Measurements from ENCODE around the gene EIF3D.

GRCh38 chr22:36562261-36562835 lies 33.4 kb upstream of the EIF3D start:
- no peak for TF ChIP-seq POLR2A (IDR thresholded peaks at IDR 0.05; ENCODE audit: low read depth, low read length)
- TF ChIP-seq CTCF (conservative IDR thresholded peaks at IDR 0.05; ENCODE audit: low read depth, low read length), result no peak
- no peak for TF ChIP-seq CEBPB (IDR thresholded peaks at IDR 0.05; ENCODE audit: low read depth, low read length)
- no peak for TF ChIP-seq CHD1 (IDR thresholded peaks at IDR 0.05; ENCODE audit: low read depth, low read length)
- no peak for TF ChIP-seq MAFK (IDR thresholded peaks at IDR 0.05; ENCODE audit: low read depth, low read length)
- TF ChIP-seq RFX5 (IDR thresholded peaks at IDR 0.05; ENCODE audit: low read depth, low read length), result no peak
- TF ChIP-seq RAD21 (IDR thresholded peaks at IDR 0.05; ENCODE audit: low read length), result no peak

Measured in IMR-90 (cell line).